ENCODE data around the gene USH1C. TPM values are rescaled to one million over a fixed set of nuclear protein-coding genes. Genes with fewer than 3 reads are reported as not detected.

Gene USH1C
- total RNA-seq, 1 donor from 2014 or later: not detected

DNA sequence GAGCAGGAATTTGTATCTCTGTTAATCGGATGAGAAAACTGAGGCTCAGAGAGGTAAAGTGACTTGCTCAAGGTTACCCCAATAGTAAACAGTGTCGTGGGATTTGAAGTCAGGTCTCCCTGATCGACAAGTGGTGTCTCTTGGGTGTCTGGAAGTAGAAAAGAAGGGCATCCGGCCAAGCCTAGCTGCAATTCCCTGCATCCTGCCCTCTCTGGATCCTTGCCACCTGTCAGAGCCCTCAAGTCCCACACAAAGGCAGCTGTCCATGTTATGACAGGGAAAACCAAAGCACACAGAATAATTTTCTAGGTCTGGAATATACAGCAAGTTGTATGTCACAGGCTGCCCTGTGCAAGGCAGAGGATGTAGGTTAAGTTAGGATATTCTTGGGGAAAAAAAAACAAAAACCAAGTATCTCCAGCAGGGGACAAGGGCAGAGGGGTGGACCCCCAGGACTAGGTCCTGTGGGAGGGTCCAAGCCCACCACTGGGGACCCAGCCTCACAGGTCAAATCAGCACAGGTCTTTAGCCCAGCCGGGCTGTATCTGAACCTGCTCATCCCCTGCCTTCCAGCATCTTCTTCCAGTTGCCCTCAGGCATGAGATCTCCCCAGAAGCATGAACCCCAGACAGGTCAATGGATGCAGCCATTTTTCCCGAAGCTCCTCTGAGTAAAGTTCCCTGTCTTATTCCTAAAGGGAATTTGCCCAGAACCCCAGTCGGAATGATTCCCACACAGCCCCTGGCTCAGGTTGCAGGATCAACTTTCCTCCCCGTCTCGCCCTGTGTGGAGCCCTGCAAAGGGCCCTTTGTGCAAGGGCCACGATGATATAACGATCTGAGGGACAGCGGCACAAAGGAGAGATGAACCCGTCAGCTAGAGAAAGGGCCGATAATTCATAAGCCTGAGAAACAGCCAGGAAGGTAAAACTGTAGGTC lies 15.0 kb downstream of the USH1C start:
- DNase-seq (ENCODE audit: extremely low read depth, low read depth, low spot score): no peak

GRCh38 chr11:17528181-17528691 lies 16.0 kb downstream of the USH1C start:
- peak; percentile 10 for DNase-seq (ENCODE audit: extremely low read depth, low read depth, low spot score)

GRCh38 chr11:17527628-17527995 lies 16.6 kb downstream of the USH1C start:
- no peak for DNase-seq (ENCODE audit: extremely low read depth, low read depth, low spot score)

DNA sequence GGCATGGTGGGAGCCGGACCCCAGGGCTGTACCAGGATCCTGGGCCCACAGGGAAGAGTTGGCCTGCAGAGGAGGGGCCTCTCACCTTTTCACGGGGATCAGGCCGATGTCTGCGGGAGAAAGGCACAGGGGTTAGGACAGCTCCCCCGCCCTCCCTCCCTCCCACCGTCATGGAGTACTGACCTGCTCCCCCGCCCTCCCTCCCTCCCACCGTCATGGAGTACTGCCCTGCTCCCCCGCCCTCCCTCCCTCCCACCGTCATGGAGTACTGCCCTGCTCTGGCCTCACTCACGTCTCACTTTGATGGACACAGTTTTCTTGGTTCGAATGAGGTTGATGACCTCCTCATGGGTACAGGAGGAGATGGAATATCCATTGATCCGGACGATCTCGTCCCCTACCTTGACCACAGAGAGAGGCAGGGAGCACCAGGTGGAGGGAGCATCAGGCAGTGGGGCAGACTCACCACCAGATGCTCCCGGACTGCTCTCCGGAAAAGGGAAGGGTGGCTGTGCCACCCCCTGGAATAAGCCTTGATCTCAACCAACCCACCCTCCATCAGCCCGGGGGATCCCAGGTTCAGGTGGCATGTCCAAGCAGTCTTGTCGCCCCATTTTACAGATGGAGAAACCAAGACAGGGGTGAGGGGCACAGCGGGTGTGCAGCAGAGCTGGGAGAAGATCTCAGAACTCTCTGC lies 17.1 kb downstream of the USH1C start:
- no peak for DNase-seq (ENCODE audit: extremely low read depth, low read depth, low spot score)

DNA sequence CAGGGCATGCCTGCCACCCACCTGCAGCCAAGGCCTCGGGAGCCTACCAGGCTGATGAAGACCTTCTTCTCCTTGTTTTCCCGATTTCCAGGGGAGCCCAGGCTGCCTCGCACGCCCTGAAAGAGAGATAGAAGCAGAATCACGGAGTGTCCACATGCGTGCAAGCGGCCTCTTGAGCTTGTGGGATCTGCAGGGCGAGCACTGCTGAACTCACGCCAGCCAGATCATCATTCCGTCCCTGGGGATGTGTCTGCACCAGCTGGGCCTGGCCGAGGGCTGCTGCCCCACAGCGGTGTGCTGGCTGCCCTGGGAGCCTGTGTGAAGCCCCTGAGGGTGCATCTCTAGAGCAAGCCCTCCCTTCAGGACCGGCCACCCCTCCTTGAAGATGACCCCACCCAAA lies 17.9 kb downstream of the USH1C start:
- DNase-seq (ENCODE audit: extremely low read depth, low read depth, low spot score): no peak

GRCh38 chr11:17525570-17525969 lies 18.6 kb downstream of the USH1C start:
- DNase-seq (ENCODE audit: extremely low read depth, low read depth, low spot score): no peak

- DNase-seq (ENCODE audit: extremely low read depth, low read depth, low spot score): no peak
Measured at GRCh38 chr11:17524221-17524620, 20.0 kb downstream of the USH1C start.

DNA sequence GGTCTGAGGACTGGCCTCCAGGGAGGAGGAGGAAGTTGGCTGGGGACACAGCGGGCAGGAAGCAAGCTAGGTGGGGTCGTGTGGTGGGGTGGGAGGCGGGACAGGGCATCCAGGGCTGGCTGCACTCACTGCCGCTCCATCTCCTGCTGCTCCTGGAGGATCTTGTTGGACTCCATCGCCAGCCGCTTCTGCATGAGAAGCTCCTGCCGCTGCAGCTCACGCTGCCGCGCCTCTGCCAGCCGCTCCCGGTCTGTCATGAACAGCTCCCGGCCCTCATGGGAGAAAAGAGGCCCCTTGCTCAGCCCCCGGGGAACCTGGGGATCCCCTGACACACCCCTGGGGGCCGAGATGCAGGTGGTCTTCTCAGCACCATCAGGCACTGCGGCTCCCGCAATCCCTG lies 21.6 kb downstream of the USH1C start:
- no peak for DNase-seq (ENCODE audit: extremely low read depth, low read depth, low spot score)

- no peak for DNase-seq (ENCODE audit: extremely low read depth, low read depth, low spot score)
Measured at GRCh38 chr11:17521106-17521900, 22.9 kb downstream of the USH1C start.

DNA sequence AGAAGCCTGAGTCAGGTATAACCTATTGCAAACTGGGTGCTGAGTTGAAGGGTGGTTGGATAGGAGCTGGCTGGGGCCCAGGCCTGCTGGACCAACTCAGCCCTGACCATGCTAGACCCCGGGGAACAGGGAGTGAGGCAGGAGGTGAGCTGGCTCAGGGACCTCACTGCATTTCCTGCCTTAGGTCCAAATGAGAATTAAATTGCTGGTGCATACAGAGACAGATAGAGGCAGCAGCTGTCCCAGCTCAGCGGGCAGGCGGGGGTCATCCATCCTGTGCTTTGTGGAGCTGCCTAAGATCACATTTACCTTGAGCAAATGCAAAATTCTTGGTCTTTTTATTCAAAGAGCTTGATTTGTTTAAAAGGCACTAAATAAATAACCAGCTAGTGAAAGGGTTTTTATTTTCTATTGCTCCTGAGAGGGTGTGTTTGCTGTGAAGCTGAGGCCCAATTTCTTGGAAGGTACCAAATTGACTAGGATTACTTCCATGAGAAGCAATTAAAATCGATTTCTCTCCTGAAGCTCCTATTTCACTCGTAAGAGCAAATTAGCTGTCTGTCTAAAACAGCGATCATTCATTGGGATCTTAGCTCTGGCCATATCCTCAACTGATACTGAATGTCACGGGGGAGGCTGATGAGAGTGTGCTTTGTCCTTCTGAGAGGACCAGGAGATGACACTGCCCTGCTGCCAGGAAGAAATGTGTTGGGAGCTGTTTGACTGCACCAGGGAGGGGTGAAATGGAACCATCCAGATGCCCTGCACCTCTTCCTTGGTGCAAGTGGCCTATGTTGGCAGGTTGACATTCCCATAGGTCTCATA lies 24.9 kb downstream of the USH1C start:
- DNase-seq (ENCODE audit: extremely low read depth, low read depth, low spot score): no peak

DNA sequence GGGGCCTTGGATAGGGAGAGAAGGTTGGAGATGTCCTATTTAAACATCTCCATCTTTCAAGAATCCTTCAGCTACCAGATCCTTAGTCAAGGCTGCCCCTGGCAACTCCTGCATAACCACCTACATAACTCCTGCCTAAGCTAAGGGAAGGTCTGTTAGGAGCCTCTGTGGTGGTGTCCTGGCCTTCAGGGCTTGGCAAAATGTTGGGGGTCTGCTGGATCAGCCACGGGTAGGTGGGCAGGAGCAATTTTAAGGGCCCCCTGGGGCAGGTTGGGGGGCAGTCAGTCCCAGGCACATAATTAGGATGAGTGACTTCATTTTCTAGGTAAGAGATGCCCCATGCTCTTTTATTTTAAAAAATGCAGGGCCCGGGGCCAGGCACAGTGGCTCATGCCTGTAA lies 25.9 kb downstream of the USH1C start:
- no peak for DNase-seq (ENCODE audit: extremely low read depth, low read depth, low spot score)

- no peak for DNase-seq (ENCODE audit: extremely low read depth, low read depth, low spot score)
Measured at GRCh38 chr11:17517186-17517585, 27.0 kb downstream of the USH1C start.

DNA sequence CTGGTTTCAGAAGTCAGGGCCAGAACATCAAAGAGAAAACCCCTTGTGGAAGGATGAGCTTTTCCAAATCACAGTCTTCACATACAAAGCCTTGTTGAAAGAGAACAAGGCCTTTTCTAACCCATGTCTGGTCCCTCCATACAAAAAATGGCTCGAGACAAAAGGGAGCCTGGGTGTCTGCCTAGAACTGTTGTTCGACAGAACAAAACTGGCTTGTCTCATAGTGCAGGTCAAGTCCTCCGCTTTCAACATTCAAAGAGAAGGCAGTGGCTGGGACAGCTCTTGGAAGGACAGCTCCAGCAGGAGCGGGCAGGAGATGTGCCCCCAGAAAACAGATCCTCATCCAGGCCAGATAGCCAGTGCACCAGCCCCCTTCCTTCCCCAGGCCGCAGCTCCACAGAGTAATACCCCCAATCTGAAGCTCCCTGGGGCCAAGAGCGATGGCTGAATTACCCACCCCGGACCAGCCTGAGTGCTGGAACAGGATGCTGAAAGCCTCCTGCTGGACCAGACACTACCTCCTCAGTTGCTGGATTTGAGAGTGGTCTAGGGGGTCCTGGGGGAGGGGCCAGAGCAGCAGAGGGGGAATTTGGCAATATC lies 27.6 kb downstream of the USH1C start:
- DNase-seq (ENCODE audit: extremely low read depth, low read depth, low spot score): no peak

DNA sequence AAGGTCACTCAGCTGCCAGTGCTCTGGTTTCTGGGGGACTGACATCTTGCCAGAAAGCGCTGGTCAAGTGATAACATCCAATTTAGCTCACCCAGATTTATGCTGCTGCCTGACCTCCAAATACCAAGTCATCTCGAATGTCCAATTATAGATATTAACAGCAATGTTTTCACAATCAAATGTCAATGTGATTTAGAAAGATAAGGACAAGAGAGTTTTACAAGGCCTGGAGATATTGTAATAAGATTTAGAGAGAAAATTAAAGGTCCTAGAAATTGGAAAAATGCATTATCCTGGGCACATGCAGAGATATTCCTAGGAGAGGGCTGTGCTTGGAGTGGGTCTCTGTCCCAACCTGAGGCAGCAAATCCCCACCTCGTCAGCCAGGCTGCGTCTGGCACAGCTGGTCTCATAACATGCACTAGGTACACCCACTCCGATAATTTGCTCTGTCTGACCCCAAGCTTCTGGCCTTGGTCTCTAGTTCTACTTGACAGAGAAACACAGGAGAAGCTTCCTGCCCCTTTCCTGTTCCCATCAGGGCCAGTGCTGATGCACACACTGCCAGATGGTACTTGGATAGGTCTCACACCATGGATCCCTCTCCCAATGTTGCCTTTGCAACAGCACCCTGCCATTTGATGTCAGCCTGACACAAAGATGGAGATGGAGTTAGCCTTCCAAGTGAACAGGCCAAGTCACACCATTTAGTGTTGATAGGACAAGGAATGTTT lies 28.6 kb downstream of the USH1C start:
- no peak for DNase-seq (ENCODE audit: extremely low read depth, low read depth, low spot score)

DNA sequence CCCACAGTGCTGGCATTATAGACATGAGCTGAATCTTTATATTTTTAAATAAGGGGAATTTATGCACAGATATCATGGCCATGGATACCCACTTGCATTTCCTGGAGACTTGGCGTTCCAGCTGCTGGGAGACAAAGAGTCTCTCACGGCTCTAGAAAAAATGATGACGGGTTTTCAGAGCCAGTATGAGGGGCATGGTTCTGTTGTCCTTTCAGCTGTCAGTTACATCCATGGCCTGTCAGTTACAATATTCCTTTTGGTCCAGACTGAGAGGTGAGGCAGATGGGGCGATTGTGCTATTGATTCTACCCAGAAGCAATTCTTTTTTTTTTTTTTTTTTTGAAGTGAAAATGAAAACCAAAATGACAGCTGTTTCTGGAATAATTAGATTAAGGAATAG lies 29.7 kb downstream of the USH1C start:
- no peak for DNase-seq (ENCODE audit: extremely low read depth, low read depth, low spot score)

GRCh38 chr11:17513853-17514252 lies 30.4 kb downstream of the USH1C start:
- no peak for DNase-seq (ENCODE audit: extremely low read depth, low read depth, low spot score)

GRCh38 chr11:17512101-17512500 lies 32.1 kb downstream of the USH1C start:
- DNase-seq (ENCODE audit: extremely low read depth, low read depth, low spot score): no peak

- DNase-seq (ENCODE audit: extremely low read depth, low read depth, low spot score): no peak
Measured at GRCh38 chr11:17511571-17511970, 32.6 kb downstream of the USH1C start.
